Activated CD4-positive, alpha-beta T cell treated with anti-CD3 and anti-CD28 coated beads, Interleukin-2, amount 10 ng/mL, durations not matched to agents 7 days and 5 days (primary cell): Measurements from ENCODE around the gene VTCN1. TPM values are rescaled to one million over a fixed set of nuclear protein-coding genes. Genes with fewer than 3 reads are reported as not detected.
"Not testable (repeated sequence)": the region's sequence is repeated elsewhere in the genome, so short reads cannot be mapped to it uniquely, and the experiment has no call there.

ENCODE experiments used
- CTCF ChIA-PET: fragments of 350-600 bp; sonication (Branson Sonifier 250); formaldehyde crosslinking; loops from one replicate; lab custom pipeline; 2021; ENCODE audit warnings: antibody characterized with exemption; lab: Charles Lee
- POLR2A ChIA-PET: fragments of 350-600 bp; sonication (Branson Sonifier 250); formaldehyde crosslinking; loops from one replicate; lab custom pipeline; 2021; ENCODE audit warnings: antibody characterized with exemption; lab: Charles Lee
- DNase-seq: peaks from one replicate; pipeline ENCODE4 v3.0.0-alpha.2; 2020
- H3K27ac Mint-ChIP-seq: one replicate; pipeline ENCODE4 v1.8.0; 2021; ENCODE audit warnings: mild to moderate bottlenecking, moderate library complexity, mixed read lengths
- H3K27me3 Mint-ChIP-seq: one replicate; pipeline ENCODE4 v1.8.0; 2021; ENCODE audit warnings: mixed read lengths
- H3K36me3 Mint-ChIP-seq: one replicate; pipeline ENCODE4 v1.8.0; 2021; ENCODE audit warnings: low read depth, mixed read lengths
- H3K4me1 Mint-ChIP-seq: one replicate; pipeline ENCODE4 v1.8.0; 2021; ENCODE audit warnings: mixed read lengths
- H3K4me3 Mint-ChIP-seq: one replicate; pipeline ENCODE4 v1.8.0; 2021; ENCODE audit warnings: mild to moderate bottlenecking, moderate library complexity, mixed read lengths
- H3K9me3 Mint-ChIP-seq: one replicate; pipeline ENCODE4 v1.8.0; 2021; ENCODE audit warnings: mixed read lengths
- total RNA-seq, 2 experiments: library from RNA; stranded (reverse); gene quantifications; one replicate each; pipeline ENCODE4 v1.2.3, GENCODE V29; 2021

VTCN1 gene
- total RNA-seq, 2 experiments from 2014 or later = not detected

GRCh38 chr1:117112047-117112717 is 98.5 kb downstream of the VTCN1 start:
- DNase-seq = no peak
- H3K4me1 Mint-ChIP-seq = peaks cover 5% of the 10 kb centered on the region
- no peaks in the 10 kb centered on the region for H3K9me3 Mint-ChIP-seq
- no peak overlapping the region for H3K4me3 Mint-ChIP-seq
- no peak overlapping the region for H3K27ac Mint-ChIP-seq
- peaks cover 7% of the 10 kb centered on the region for H3K36me3 Mint-ChIP-seq
- ChIA-PET CTCF (interaction anchor here (1.0 to 1.5 kb wide), 2 partner anchors 18 to 19 kb away, joined by 3 to 4 read pairs; no protein-coding TSS in a partner anchor), POLR2A (no interaction called here)
- H3K27me3 Mint-ChIP-seq = no peaks in the 10 kb centered on the region

DNA sequence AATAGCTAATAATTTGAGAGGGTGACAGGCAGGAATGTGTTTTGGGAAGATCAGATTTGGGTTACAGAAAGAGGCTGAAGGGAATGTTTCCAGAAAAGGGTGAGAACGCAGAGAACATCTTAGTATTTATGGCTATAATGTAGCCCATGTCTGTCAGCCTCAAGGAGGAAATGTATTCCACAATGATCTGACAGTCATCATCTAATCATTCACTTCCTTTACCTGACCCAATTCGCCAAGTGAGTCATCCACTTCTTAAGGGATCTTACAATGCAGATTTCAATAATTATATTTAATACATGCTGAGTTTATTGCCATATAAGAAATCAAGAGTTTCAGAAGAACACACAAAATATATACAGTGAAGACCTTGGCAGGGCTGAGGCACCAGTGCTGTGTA is 100.0 kb downstream of the VTCN1 start:
- Mint-ChIP-seq H3K36me3 (peaks cover 21% of the 10 kb centered on the region), H3K9me3 (peaks cover 2% of the 10 kb centered on the region), H3K4me1 (peaks cover 5% of the 10 kb centered on the region), H3K27me3 (no peaks in the 10 kb centered on the region), H3K4me3 (no peak overlapping the region), H3K27ac (no peak overlapping the region)
- no peak for DNase-seq
- ChIA-PET POLR2A (no interaction called here), CTCF (interaction anchor here (0.6 to 1.1 kb wide), 3 partner anchors 17 to 543 kb away, joined by 3 read pairs; no protein-coding TSS in a partner anchor)

DNA sequence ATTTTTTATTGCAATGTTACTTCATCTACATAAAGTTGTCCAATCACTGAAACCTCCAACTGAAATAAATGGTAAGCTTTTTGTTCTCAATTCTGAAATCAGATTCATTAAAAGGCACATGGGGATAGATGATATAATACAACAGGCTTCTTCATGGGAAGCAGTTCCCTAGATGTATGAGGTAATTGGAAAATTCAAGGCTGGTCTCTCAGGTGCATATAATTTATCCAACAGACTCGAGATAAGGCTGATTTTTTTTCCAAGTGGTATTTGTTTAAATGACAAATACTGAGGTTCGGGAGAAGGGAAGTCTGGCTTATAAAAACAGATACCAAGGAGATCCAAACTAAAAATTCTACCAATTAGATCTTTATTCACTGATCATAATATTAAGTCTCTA is 103.4 kb downstream of the VTCN1 start:
- ChIA-PET POLR2A (no interaction called here), CTCF (interaction anchor here (2.4 kb wide), 1 partner anchor 14 kb away, joined by 16 read pairs; no protein-coding TSS in a partner anchor)
- no peak for DNase-seq
- peaks cover 2% of the 10 kb centered on the region for H3K9me3 Mint-ChIP-seq
- H3K27ac Mint-ChIP-seq = no peak overlapping the region
- peaks cover 46% of the 10 kb centered on the region for H3K36me3 Mint-ChIP-seq
- H3K27me3 Mint-ChIP-seq = no peaks in the 10 kb centered on the region
- no peak overlapping the region for H3K4me3 Mint-ChIP-seq
- H3K4me1 Mint-ChIP-seq = peaks cover 5% of the 10 kb centered on the region

DNA sequence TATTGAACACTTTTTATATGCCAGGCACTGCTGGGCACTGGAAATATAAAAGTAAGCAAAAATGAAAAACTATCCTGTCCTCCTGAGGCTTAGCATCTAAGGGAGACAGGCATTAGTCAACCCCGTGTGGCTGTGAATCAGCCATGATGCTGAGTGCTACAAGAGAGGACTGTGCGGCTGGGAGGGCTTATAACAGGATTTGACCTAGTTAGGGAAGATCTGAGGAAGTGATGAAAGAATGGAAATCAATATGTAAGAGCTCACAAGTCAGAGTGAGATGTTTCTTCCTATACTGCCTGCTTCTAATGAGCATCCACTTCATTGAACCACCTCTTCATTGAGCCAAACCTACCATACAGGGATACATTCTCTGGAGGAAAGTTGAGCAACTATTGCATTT is 104.2 kb downstream of the VTCN1 start:
- no peak for DNase-seq
- H3K4me1 Mint-ChIP-seq = peaks cover 5% of the 10 kb centered on the region
- H3K27me3 Mint-ChIP-seq = no peaks in the 10 kb centered on the region
- ChIA-PET CTCF (interaction anchor here (2.4 kb wide), 1 partner anchor 13 kb away, joined by 16 read pairs; no protein-coding TSS in a partner anchor), POLR2A (no interaction called here)
- H3K9me3 Mint-ChIP-seq = peaks cover 2% of the 10 kb centered on the region
- peaks cover 53% of the 10 kb centered on the region for H3K36me3 Mint-ChIP-seq
- H3K27ac Mint-ChIP-seq = no peak overlapping the region
- no peak overlapping the region for H3K4me3 Mint-ChIP-seq

DNA sequence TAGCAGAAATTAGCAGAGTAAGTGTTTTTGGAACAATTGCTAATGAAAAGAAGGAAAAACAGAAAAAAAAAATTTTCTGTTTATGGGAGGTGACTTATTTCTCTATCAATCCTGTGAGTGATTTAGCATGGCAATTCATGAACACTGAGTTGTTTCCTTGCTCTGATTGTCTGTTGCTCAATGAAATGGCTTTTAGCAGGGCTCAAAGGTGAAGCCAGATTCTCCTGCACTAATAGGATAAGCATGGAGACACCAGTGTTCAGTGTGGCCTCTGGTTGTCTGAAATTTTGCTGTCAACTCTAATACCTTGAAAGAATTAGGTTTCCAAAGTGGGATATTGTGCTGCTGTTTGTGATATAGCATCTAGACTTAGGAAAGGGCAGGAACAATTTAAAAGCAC is 105.0 kb downstream of the VTCN1 start:
- ChIA-PET POLR2A (no interaction called here), CTCF (interaction anchor here (2.4 kb wide), 1 partner anchor 12 kb away, joined by 16 read pairs; no protein-coding TSS in a partner anchor)
- H3K36me3 Mint-ChIP-seq = peaks cover 60% of the 10 kb centered on the region
- H3K4me1 Mint-ChIP-seq = peaks cover 5% of the 10 kb centered on the region
- H3K27ac Mint-ChIP-seq = no peak overlapping the region
- H3K27me3 Mint-ChIP-seq = no peaks in the 10 kb centered on the region
- peaks cover 2% of the 10 kb centered on the region for H3K9me3 Mint-ChIP-seq
- no peak for DNase-seq
- no peak overlapping the region for H3K4me3 Mint-ChIP-seq

GRCh38 chr1:117104986-117105385 is 105.7 kb downstream of the VTCN1 start:
- H3K27me3 Mint-ChIP-seq = no peaks in the 10 kb centered on the region
- ChIA-PET POLR2A (no interaction called here), CTCF (no interaction called here)
- H3K4me3 Mint-ChIP-seq = no peak overlapping the region
- H3K36me3 Mint-ChIP-seq = peaks cover 67% of the 10 kb centered on the region
- H3K4me1 Mint-ChIP-seq = peaks cover 3% of the 10 kb centered on the region
- no peak overlapping the region for H3K27ac Mint-ChIP-seq
- H3K9me3 Mint-ChIP-seq = peaks cover 2% of the 10 kb centered on the region
- DNase-seq = no peak

DNA sequence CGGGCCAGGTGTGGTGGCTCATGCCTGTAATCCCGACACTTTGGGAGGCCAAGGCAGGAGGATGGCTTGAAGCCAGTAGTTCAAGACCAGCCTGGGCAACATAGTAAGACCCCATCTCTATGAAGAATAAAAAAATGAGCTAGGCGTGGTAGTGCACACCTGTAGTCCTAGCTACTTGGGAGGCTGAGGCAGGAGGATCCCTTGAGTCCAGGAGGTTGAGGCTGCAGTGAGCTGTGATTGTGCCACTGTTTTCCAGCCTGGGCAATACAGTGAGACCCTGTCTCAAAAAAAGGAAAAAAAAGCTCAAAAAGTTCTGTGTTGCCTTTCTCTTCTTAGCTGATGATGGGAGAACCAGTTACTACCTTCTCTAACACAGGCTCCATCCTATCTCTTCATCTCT is 108.9 kb downstream of the VTCN1 start:
- H3K27me3 Mint-ChIP-seq, POLR2A ChIA-PET: not testable (repeated sequence)

GRCh38 chr1:117101334-117101733 is 109.4 kb downstream of the VTCN1 start:
- Mint-ChIP-seq H3K4me3 (no peak overlapping the region), H3K36me3 (peaks cover 81% of the 10 kb centered on the region), H3K27ac (no peak overlapping the region), H3K9me3 (no peaks in the 10 kb centered on the region), H3K27me3 (no peaks in the 10 kb centered on the region), H3K4me1 (no peaks in the 10 kb centered on the region)
- CTCF ChIA-PET = interaction anchor here (1.3 to 2.1 kb wide), 5 partner anchors 9 to 41 kb away, joined by 3 to 6 read pairs (median 5); partner anchors contain the start of gene TTF2
- POLR2A ChIA-PET = interaction anchor here (0.6 kb wide), 1 partner anchor 41 kb away, joined by 3 read pairs; the partner anchor contains the start of gene TTF2
- no peak for DNase-seq

More for the DNA sequence above, 108.9 kb downstream of the VTCN1 start:
- not testable (repeated sequence) for DNase-seq, H3K4me1 Mint-ChIP-seq, H3K4me3 Mint-ChIP-seq, H3K27ac Mint-ChIP-seq, H3K9me3 Mint-ChIP-seq
- H3K36me3 Mint-ChIP-seq = peaks cover 81% of the 10 kb centered on the region
- CTCF ChIA-PET = interaction anchor here (1.3 to 2.1 kb wide), 3 partner anchors 20 to 42 kb away, joined by 3 to 6 read pairs (median 5); partner anchors contain the start of gene TTF2

DNA sequence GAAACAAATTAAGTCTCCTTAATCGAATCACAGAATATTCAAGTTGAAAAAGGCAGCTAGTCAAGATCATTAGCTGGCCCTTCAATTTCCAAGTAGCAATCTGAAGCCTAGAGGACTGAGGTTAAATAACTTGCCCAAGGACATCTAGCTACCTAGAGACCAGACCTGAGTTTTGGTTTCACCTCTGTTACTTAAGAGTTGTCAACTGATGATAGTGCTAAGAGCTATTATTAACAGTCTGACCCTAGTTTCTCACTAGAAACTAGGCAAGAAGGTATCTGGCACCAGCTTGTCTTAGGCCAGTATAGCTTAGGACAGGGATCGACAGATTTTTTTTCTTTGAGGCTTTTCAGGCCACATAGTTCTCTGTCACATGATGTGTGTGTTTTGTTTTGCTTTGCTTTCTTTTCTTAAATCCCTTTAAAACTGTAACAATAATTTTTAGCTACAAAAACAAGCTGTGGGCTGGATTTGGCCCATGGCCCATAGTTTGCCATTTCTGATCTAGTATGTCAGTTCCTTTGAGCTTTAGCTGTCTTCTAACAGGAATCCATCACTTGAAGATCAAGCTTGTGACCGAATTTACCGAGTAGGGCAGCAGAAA is 112.3 kb downstream of the VTCN1 start:
- ChIA-PET CTCF (interaction anchor here (0.7 kb wide), 1 partner anchor 150 kb away, joined by 3 read pairs; no protein-coding TSS in a partner anchor), POLR2A (no interaction called here)
- peaks cover 11% of the 10 kb centered on the region for H3K4me1 Mint-ChIP-seq
- no peaks in the 10 kb centered on the region for H3K27me3 Mint-ChIP-seq
- no peak overlapping the region for H3K27ac Mint-ChIP-seq
- no peak overlapping the region for H3K4me3 Mint-ChIP-seq
- no peak for DNase-seq
- no peaks in the 10 kb centered on the region for H3K9me3 Mint-ChIP-seq
- peaks cover 77% of the 10 kb centered on the region for H3K36me3 Mint-ChIP-seq

- no peak for DNase-seq
- H3K36me3 Mint-ChIP-seq = peaks cover 76% of the 10 kb centered on the region
- H3K4me3 Mint-ChIP-seq = no peak overlapping the region
- H3K4me1 Mint-ChIP-seq = peaks cover 20% of the 10 kb centered on the region
- ChIA-PET CTCF (interaction anchor here (0.7 kb wide), 1 partner anchor 14 kb away, joined by 3 read pairs; no protein-coding TSS in a partner anchor), POLR2A (no interaction called here)
- H3K27ac Mint-ChIP-seq = no peak overlapping the region
- no peaks in the 10 kb centered on the region for H3K9me3 Mint-ChIP-seq
- no peaks in the 10 kb centered on the region for H3K27me3 Mint-ChIP-seq
Measured at GRCh38 chr1:117097443-117097842, 113.3 kb downstream of the VTCN1 start.

DNA sequence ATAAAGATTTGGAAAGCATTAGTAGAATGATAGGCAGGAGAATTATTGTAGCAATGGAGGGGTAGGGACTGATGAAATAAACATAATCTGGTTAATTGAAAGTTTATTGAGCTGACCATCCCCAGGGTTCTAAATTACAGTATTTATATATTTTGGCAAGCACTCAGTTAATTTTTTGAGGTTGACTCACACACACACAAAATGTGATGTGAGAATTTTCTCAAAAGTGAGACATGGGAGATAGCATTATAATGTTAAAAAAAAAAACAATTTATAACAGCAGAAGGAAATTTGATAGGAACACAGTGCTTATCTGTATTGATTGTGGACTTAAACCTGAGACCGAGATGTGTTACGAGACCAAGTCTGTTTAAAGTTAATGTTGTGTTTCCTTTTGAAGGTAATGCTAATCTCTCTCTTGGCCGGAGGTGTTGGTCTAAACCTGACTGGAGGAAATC is 113.7 kb downstream of the VTCN1 start:
- peaks cover 23% of the 10 kb centered on the region for H3K4me1 Mint-ChIP-seq
- POLR2A ChIA-PET = no interaction called here
- no peak for DNase-seq
- CTCF ChIA-PET = interaction anchor here (5.2 kb wide), 1 partner anchor 27 kb away, joined by 32 read pairs; no protein-coding TSS in a partner anchor
- no peak overlapping the region for H3K4me3 Mint-ChIP-seq
- no peaks in the 10 kb centered on the region for H3K27me3 Mint-ChIP-seq
- no peak overlapping the region for H3K27ac Mint-ChIP-seq
- no peaks in the 10 kb centered on the region for H3K9me3 Mint-ChIP-seq
- peaks cover 76% of the 10 kb centered on the region for H3K36me3 Mint-ChIP-seq

- H3K4me1 Mint-ChIP-seq = peaks cover 23% of the 10 kb centered on the region
- H3K36me3 Mint-ChIP-seq = peaks cover 78% of the 10 kb centered on the region
- POLR2A ChIA-PET = no interaction called here
- H3K27me3 Mint-ChIP-seq = no peaks in the 10 kb centered on the region
- H3K9me3 Mint-ChIP-seq = no peaks in the 10 kb centered on the region
- no peak overlapping the region for H3K4me3 Mint-ChIP-seq
- CTCF ChIA-PET = interaction anchor here (0.6 to 5.2 kb wide), 4 partner anchors 12 to 525 kb away, joined by 4 to 32 read pairs (median 10); no protein-coding TSS in a partner anchor
- H3K27ac Mint-ChIP-seq = no peak overlapping the region
- no peak for DNase-seq
Measured at GRCh38 chr1:117094841-117095604, 115.7 kb downstream of the VTCN1 start.
